K562 (cell line): Measurements from ENCODE around the gene RASL10B. TPM values are rescaled to one million over a fixed set of nuclear protein-coding genes. Genes with fewer than 3 reads are reported as not detected.

Experiments
- CTCF ChIP-seq, 3 experiments: IDR thresholded peaks in 2 of 3; conservative IDR thresholded peaks in 1 of 3; 2 replicates each; pipeline ENCODE4 v1.5.1; 2011 to 2012; ENCODE audit warnings: low read length in 3 of 3, mild to moderate bottlenecking in 3 of 3, control low read depth in 2 of 3, improper control_type of control experiment in 1 of 3, inconsistent platforms in 1 of 3, low read depth in 1 of 3, mixed read lengths in 1 of 3, moderate library complexity in 1 of 3; ENCODE audit not compliant: insufficient read depth in 2 of 3
- CXXC5 ChIP-seq: fragments of 250-450 bp; sonication (Bioruptor Pico); IDR thresholded peaks from 2 replicates; pipeline ENCODE4 v1.8.0; 2022; ENCODE audit warnings: inconsistent platforms, mild to moderate bottlenecking, moderate library complexity
- E2F6 ChIP-seq, 2 experiments: IDR thresholded peaks; 2 replicates each; pipeline ENCODE4 v1.6.1; 2011; ENCODE audit warnings: borderline replicate concordance in 1 of 2, control low read depth in 1 of 2, low read depth in 1 of 2, low read length in 1 of 2, mild to moderate bottlenecking in 1 of 2, mixed read lengths in 1 of 2, moderate library complexity in 1 of 2; ENCODE audit not compliant: insufficient read depth in 1 of 2, insufficient read length in 1 of 2, poor library complexity in 1 of 2, severe bottlenecking in 1 of 2; ENCODE audit errors: extremely low read depth in 1 of 2
- GMEB1 ChIP-seq: fragments of 250-450 bp; sonication (Bioruptor Pico); IDR thresholded peaks from 2 replicates; pipeline ENCODE4 v1.4.0; 2020; ENCODE audit warnings: mild to moderate bottlenecking
- MAX ChIP-seq: sonication (generic); formaldehyde crosslinking; IDR thresholded peaks from 2 replicates; pipeline ENCODE4 v1.9.0; 2022; ENCODE audit warnings: mild to moderate bottlenecking, missing genetic modification reagents
- NRF1 ChIP-seq, 2 experiments: fragments of 450-650 bp; IDR thresholded peaks in 1 of 2; conservative IDR thresholded peaks in 1 of 2; 2 replicates each; pipeline ENCODE4 v1.6.1; 2014; ENCODE audit warnings: mild to moderate bottlenecking in 2 of 2
- SMARCA5 ChIP-seq: fragments of 450-650 bp; IDR thresholded peaks from 2 replicates; pipeline ENCODE4 v1.6.1; 2016
- USF1 ChIP-seq: sonication (generic); formaldehyde crosslinking; IDR thresholded peaks from 2 replicates; pipeline ENCODE4 v1.9.0; 2022; ENCODE audit warnings: mild to moderate bottlenecking, missing genetic modification reagents
- USF2 ChIP-seq: sonication (generic); formaldehyde crosslinking; IDR thresholded peaks from 2 replicates; pipeline ENCODE4 v1.5.0; 2020; ENCODE audit warnings: missing genetic modification reagents
- polyA plus RNA-seq, 8 experiments: library from polyadenylated mRNA; depleted of rRNA in 4 of 8; stranded (reverse) in 5 of 8; unstranded in 3 of 8; fragments of >200 nt; fragmentation: Nextera tagmentation in 2 of 8; fragmentation: Illumina TruSeq in 1 of 8; extraction: Ambion mirVana in 2 of 8; extraction: Trizol in 1 of 8; gene quantifications; 2 replicates each; pipeline versions ENCODE4 v1.2.1 to v1.2.3, GENCODE V29; 2011 to 2014; ENCODE audit warnings: inconsistent platforms in 1 of 8, missing spikeins in 1 of 8
- total RNA-seq, 7 experiments: library from RNA; depleted of rRNA in 6 of 7; stranded (reverse); fragments of >200 nt in 6 of 7; fragmentation: Illumina TruSeq in 2 of 7; extraction: Trizol in 2 of 7; gene quantifications; 2 replicates each; pipeline versions ENCODE4 v1.2.1 to v1.2.3, GENCODE V29; 2011 to 2021; ENCODE audit warnings: low replicate concordance in 1 of 7

Gene RASL10B
- total and polyA plus RNA-seq, 9 of the 15 experiments (the other 6 are each of a cell fraction or from before 2014, with no cell fraction given): 0.04 to 0.31 (median 0.14) TPM; not detected in 2

- TF ChIP-seq E2F6 (IDR thresholded peaks at IDR 0.05; ENCODE audit: borderline replicate concordance in 1 of 2, extremely low read depth in 1 of 2, insufficient read depth in 1 of 2, insufficient read length in 1 of 2, low read depth in 1 of 2, low read length in 1 of 2, poor library complexity in 1 of 2, severe bottlenecking in 1 of 2) (peak; percentile 89 to 95), CXXC5 (peak; percentile 64), USF1 (CRISPR knock-in tag) (peak; percentile 61), USF2 (CRISPR knock-in tag) (peak; percentile 65), GMEB1 (CRISPR knock-in tag) (peak; percentile 48; the same call in 1 of the 2 replicates), NRF1 (conservative IDR thresholded peaks at IDR 0.05 in 1 of 2, IDR thresholded peaks at IDR 0.05 in 1 of 2) (peak; percentile 23 to 49; a peak in 1 of 4 replicates), MAX (CRISPR knock-in tag) (peak; percentile 75), SMARCA5 (no peak), CTCF (IDR thresholded peaks at IDR 0.05 in 2 of 3, conservative IDR thresholded peaks at IDR 0.05 in 1 of 3; ENCODE audit: insufficient read depth in 2 of 3, low read depth in 1 of 3, low read length in 3 of 3) (peak in 1 of 3 experiments; percentile 13; a peak in 1 of 6 replicates)
Observed at GRCh38 chr17:35740997-35741931, 9.8 kb downstream of the RASL10B start (continued).
